GM23338 (cell line): ENCODE results near the gene B4GALNT2. TPM values are rescaled to one million over a fixed set of nuclear protein-coding genes. Genes with fewer than 3 reads are reported as not detected.
A peak's percentile ranks its signal among the peaks of the same experiment; 100 is the strongest.
"Not testable (repeated sequence)": the region's sequence is repeated elsewhere in the genome, so short reads cannot be mapped to it uniquely, and the experiment has no call there.

Experiments
- ATAC-seq: fragments of 200-7000 bp; cut with Tn5 transposase; 3 replicates; pipeline ENCODE4 v1.9.1; 2020
- DNase-seq: peaks from one replicate; pipeline ENCODE4 v3.0.0-alpha.2; 2015; ENCODE audit warnings: low spot score
- H2AFZ ChIP-seq: fragments of 200-600 bp; sonication (generic); 2 replicates; pipeline ENCODE4 v1.8.0; 2016; ENCODE audit warnings: antibody characterized with exemption, mild to moderate bottlenecking, moderate library complexity
- H3F3A ChIP-seq: fragments of 200-600 bp; sonication (generic); replicated peaks from 2 replicates; pipeline ENCODE4 v1.8.0; 2017; ENCODE audit warnings: antibody characterized with exemption, mixed run types, low read depth
- H3K27ac ChIP-seq: fragments of 200-600 bp; sonication (generic); 2 replicates; pipeline ENCODE4 v1.6.1; 2016; ENCODE audit warnings: low read depth
- H3K27me3 ChIP-seq: fragments of 200-600 bp; sonication (generic); 2 replicates; pipeline ENCODE4 v1.8.0; 2016; ENCODE audit warnings: mild to moderate bottlenecking, mixed run types, moderate library complexity; ENCODE audit not compliant: insufficient read depth
- H3K36me3 ChIP-seq: fragments of 200-600 bp; sonication (generic); 2 replicates; pipeline ENCODE4 v1.8.0; 2016; ENCODE audit warnings: mild to moderate bottlenecking; ENCODE audit not compliant: insufficient read depth
- H3K4me1 ChIP-seq: fragments of 200-600 bp; sonication (generic); 2 replicates; pipeline ENCODE4 v1.8.0; 2016; ENCODE audit warnings: mild to moderate bottlenecking, moderate library complexity; ENCODE audit not compliant: insufficient read depth
- H3K4me2 ChIP-seq: fragments of 200-600 bp; sonication (generic); 2 replicates; pipeline ENCODE4 v1.7.1; 2017; ENCODE audit warnings: mixed run types
- H3K4me3 ChIP-seq: fragments of 200-600 bp; sonication (generic); 2 replicates; pipeline ENCODE4 v1.6.1; 2016; ENCODE audit warnings: mixed run types
- H3K79me2 ChIP-seq: fragments of 200-600 bp; sonication (generic); replicated peaks from 2 replicates; pipeline ENCODE4 v1.8.0; 2017; ENCODE audit warnings: mild to moderate bottlenecking; ENCODE audit not compliant: insufficient read depth
- H3K9me2 ChIP-seq: fragments of 200-600 bp; sonication (generic); 2 replicates; pipeline ENCODE4 v1.8.0; 2017; ENCODE audit not compliant: insufficient read depth
- H4K20me1 ChIP-seq: fragments of 200-600 bp; sonication (generic); replicated peaks from 2 replicates; pipeline ENCODE4 v1.8.0; 2017; ENCODE audit warnings: mild to moderate bottlenecking; ENCODE audit not compliant: insufficient read depth
- H3K27ac Mint-ChIP-seq: 2 replicates; pipeline ENCODE4 v1.8.0; 2020; ENCODE audit warnings: inconsistent platforms, mild to moderate bottlenecking, moderate library complexity, mixed read lengths
- H3K27me3 Mint-ChIP-seq: 3 replicates; pipeline ENCODE4 v1.8.0; 2022; ENCODE audit warnings: low read depth, mild to moderate bottlenecking, moderate library complexity, mixed read lengths, inconsistent platforms; ENCODE audit not compliant: insufficient read depth, poor library complexity
- H3K36me3 Mint-ChIP-seq: 3 replicates; pipeline ENCODE4 v1.8.0; 2021; ENCODE audit warnings: low read depth, mild to moderate bottlenecking, inconsistent platforms, moderate library complexity, mixed read lengths
- H3K4me1 Mint-ChIP-seq: 3 replicates; pipeline ENCODE4 v1.8.0; 2020; ENCODE audit warnings: mild to moderate bottlenecking, inconsistent platforms, mixed read lengths
- H3K4me3 Mint-ChIP-seq: 3 replicates; pipeline ENCODE4 v1.8.0; 2021; ENCODE audit warnings: moderate library complexity, mild to moderate bottlenecking, inconsistent platforms, mixed read lengths
- H3K9me3 Mint-ChIP-seq: 3 replicates; pipeline ENCODE4 v1.8.0; 2020; ENCODE audit warnings: moderate library complexity, mild to moderate bottlenecking, inconsistent platforms, mixed read lengths
- CTCF ChIP-seq, 2 experiments: fragments of 200-600 bp in 1 of 2; sonication (generic) in 1 of 2; conservative IDR thresholded peaks; 2 replicates each; pipeline versions ENCODE4 v1.5.1 to v1.6.1; 2016 to 2017; ENCODE audit warnings: antibody characterized with exemption in 2 of 2, low read depth in 2 of 2, mild to moderate bottlenecking in 2 of 2, moderate library complexity in 1 of 2
- EZH2 ChIP-seq: fragments of 200-600 bp; sonication (generic); IDR thresholded peaks from one replicate; pipeline ENCODE4 v1.8.0; 2017; ENCODE audit warnings: antibody characterized with exemption, mild to moderate bottlenecking, low read depth; ENCODE audit not compliant: unreplicated experiment
- ZNF462 ChIP-seq: fragments of 250-450 bp; sonication (Bioruptor Pico); IDR thresholded peaks from 2 replicates; pipeline ENCODE4 v1.5.0; 2020; ENCODE audit warnings: mild to moderate bottlenecking, moderate library complexity
- polyA plus RNA-seq: library from polyadenylated mRNA; unstranded; fragments of >200 nt; fragmentation: Nextera tagmentation; extraction: Ambion mirVana; gene quantifications from 2 replicates; pipeline ENCODE4 v1.2.1, GENCODE V29; 2016
- total RNA-seq: library from RNA; depleted of rRNA; stranded (reverse); fragments of >200 nt; shearing (Covaris generic); gene quantifications from 2 replicates; pipeline ENCODE4 v1.2.3, GENCODE V29; 2014
- TF ChIP-seq, protein P1 (sequence below): IDR thresholded peaks from one replicate; pipeline ENCODE4 v1.6.1; 2018; ENCODE audit warnings: antibody characterized with exemption; ENCODE audit not compliant: unreplicated experiment

B4GALNT2 gene
- total and polyA plus RNA-seq, 2 experiments from 2014 or later = not detected

- not testable (repeated sequence) for H3K27ac Mint-ChIP-seq, H2AFZ ChIP-seq, H3K4me1 ChIP-seq, H3K4me3 Mint-ChIP-seq, H3K4me1 Mint-ChIP-seq, DNase-seq, H3K79me2 ChIP-seq, ATAC-seq, H3K9me2 ChIP-seq, H3K36me3 ChIP-seq, H3K36me3 Mint-ChIP-seq, H3K4me2 ChIP-seq, H3K27me3 Mint-ChIP-seq, H3K27me3 ChIP-seq, H3K27ac ChIP-seq, H3F3A ChIP-seq, H3K4me3 ChIP-seq, H4K20me1 ChIP-seq
- H3K9me3 Mint-ChIP-seq = peaks cover 42% of the 10 kb centered on the region
Measured at GRCh38 chr17:49175978-49176377, 43.4 kb downstream of the B4GALNT2 start.

GRCh38 chr17:49180303-49180702 lies 47.7 kb downstream of the B4GALNT2 start:
- no peak overlapping the region for H3K4me3 ChIP-seq
- ATAC-seq (peak; percentile 93), DNase-seq (peak; percentile 90)
- H2AFZ ChIP-seq = no peak overlapping the region
- H3K9me2 ChIP-seq = no peaks in the 10 kb centered on the region
- no peaks in the 10 kb centered on the region for H3K4me1 Mint-ChIP-seq
- 0 out of 2 replicates have a peak, but pooled peaks cover under 1% of the 10 kb centered on the region for H3K36me3 ChIP-seq
- H3K36me3 Mint-ChIP-seq = peaks cover 20% of the 10 kb centered on the region
- H3K9me3 Mint-ChIP-seq = peaks cover 55% of the 10 kb centered on the region
- no peaks in the 10 kb centered on the region for H3K27me3 ChIP-seq
- no peaks in the 10 kb centered on the region for H3K4me1 ChIP-seq
- no peaks in the 10 kb centered on the region for H4K20me1 ChIP-seq
- H3F3A ChIP-seq = no peaks in the 10 kb centered on the region
- H3K27me3 Mint-ChIP-seq = no peaks in the 10 kb centered on the region
- no peak overlapping the region for H3K27ac Mint-ChIP-seq
- H3K4me3 Mint-ChIP-seq = no peak overlapping the region
- no peak overlapping the region for H3K27ac ChIP-seq
- no peak overlapping the region for H3K4me2 ChIP-seq
- no peaks in the 10 kb centered on the region for H3K79me2 ChIP-seq
- TF ChIP-seq EZH2 = no peak
- TF ChIP-seq CTCF (conservative IDR thresholded peaks at IDR 0.05; ENCODE audit: low read depth in 2 of 2) = peak; percentile 85 to 95

DNA sequence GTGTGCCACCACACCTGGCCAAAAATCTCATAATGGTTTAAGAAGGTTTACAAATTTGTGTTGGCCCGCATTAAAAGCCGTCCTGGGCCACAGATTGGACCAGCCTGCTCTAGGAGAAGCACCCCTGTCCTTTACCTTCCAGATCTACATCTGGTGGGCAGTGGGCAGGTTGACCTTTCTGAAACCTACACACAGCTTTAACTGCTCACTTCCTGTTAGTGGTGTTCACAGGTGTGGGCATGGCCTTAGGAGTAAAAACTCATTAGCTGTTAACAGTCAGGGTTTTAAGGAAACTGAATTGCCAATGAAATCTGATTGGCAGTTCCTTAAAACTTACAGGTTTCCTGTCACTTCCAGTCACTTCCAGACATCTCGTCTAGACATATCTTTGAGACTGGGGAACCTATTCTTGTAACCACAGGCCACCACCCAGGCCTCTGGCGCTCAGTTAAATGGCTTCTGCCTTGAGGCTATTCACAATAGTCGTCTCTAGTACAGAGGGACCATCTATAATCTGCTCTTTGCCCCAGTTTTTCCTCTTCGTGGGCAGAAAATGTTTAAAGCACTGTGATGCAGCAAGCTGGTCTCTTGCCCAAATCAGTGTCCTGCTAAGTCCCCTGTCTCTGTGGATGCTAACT lies 48.5 kb downstream of the B4GALNT2 start:
- no peaks in the 10 kb centered on the region for H3F3A ChIP-seq
- no peaks in the 10 kb centered on the region for H3K79me2 ChIP-seq
- Mint-ChIP-seq H3K27me3 (no peaks in the 10 kb centered on the region), H3K36me3 (peaks cover 22% of the 10 kb centered on the region), H3K9me3 (peaks cover 55% of the 10 kb centered on the region), H3K27ac (no peak overlapping the region), H3K4me3 (no peak overlapping the region), H3K4me1 (no peaks in the 10 kb centered on the region)
- no peak overlapping the region for H3K4me3 ChIP-seq
- H3K4me1 ChIP-seq = no peaks in the 10 kb centered on the region
- no peaks in the 10 kb centered on the region for H4K20me1 ChIP-seq
- 0 out of 2 replicates have a peak, but pooled peaks cover 3% of the 10 kb centered on the region for H3K36me3 ChIP-seq
- ATAC-seq = no peak
- H3K9me2 ChIP-seq = no peaks in the 10 kb centered on the region
- H3K4me2 ChIP-seq = no peak overlapping the region
- DNase-seq = no peak
- no peak overlapping the region for H3K27ac ChIP-seq
- H2AFZ ChIP-seq = no peak overlapping the region
- H3K27me3 ChIP-seq = no peaks in the 10 kb centered on the region
- TF ChIP-seq ZNF462 (CRISPR knock-in tag) = no peak
- TF ChIP-seq, protein P1, sequence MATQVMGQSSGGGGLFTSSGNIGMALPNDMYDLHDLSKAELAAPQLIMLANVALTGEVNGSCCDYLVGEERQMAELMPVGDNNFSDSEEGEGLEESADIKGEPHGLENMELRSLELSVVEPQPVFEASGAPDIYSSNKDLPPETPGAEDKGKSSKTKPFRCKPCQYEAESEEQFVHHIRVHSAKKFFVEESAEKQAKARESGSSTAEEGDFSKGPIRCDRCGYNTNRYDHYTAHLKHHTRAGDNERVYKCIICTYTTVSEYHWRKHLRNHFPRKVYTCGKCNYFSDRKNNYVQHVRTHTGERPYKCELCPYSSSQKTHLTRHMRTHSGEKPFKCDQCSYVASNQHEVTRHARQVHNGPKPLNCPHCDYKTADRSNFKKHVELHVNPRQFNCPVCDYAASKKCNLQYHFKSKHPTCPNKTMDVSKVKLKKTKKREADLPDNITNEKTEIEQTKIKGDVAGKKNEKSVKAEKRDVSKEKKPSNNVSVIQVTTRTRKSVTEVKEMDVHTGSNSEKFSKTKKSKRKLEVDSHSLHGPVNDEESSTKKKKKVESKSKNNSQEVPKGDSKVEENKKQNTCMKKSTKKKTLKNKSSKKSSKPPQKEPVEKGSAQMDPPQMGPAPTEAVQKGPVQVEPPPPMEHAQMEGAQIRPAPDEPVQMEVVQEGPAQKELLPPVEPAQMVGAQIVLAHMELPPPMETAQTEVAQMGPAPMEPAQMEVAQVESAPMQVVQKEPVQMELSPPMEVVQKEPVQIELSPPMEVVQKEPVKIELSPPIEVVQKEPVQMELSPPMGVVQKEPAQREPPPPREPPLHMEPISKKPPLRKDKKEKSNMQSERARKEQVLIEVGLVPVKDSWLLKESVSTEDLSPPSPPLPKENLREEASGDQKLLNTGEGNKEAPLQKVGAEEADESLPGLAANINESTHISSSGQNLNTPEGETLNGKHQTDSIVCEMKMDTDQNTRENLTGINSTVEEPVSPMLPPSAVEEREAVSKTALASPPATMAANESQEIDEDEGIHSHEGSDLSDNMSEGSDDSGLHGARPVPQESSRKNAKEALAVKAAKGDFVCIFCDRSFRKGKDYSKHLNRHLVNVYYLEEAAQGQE = no peak
